Osteocyte (in vitro differentiated cells): Measurements from ENCODE around the gene PTPRN2. TPM values are rescaled to one million over a fixed set of nuclear protein-coding genes. Genes with fewer than 3 reads are reported as not detected.

Experiments
- DNase-seq: peaks from one replicate; pipeline ENCODE4 v3.0.0; 2021; ENCODE audit warnings: mixed read lengths; ENCODE audit not compliant: unreplicated experiment; ENCODE audit errors: extremely low spot score
- H3K27ac Mint-ChIP-seq: one replicate; pipeline ENCODE4 v1.8.0; 2021; ENCODE audit warnings: mild to moderate bottlenecking, mixed read lengths; ENCODE audit not compliant: unreplicated experiment
- H3K27me3 Mint-ChIP-seq: one replicate; pipeline ENCODE4 v1.8.0; 2021; ENCODE audit warnings: mixed read lengths; ENCODE audit not compliant: unreplicated experiment
- H3K36me3 Mint-ChIP-seq: one replicate; pipeline ENCODE4 v1.8.0; 2021; ENCODE audit warnings: mixed read lengths; ENCODE audit not compliant: unreplicated experiment
- H3K4me1 Mint-ChIP-seq: one replicate; pipeline ENCODE4 v1.8.0; 2021; ENCODE audit warnings: mixed read lengths; ENCODE audit not compliant: unreplicated experiment
- H3K4me3 Mint-ChIP-seq: one replicate; pipeline ENCODE4 v1.8.0; 2021; ENCODE audit warnings: mild to moderate bottlenecking, moderate library complexity, mixed read lengths; ENCODE audit not compliant: unreplicated experiment
- H3K9me3 Mint-ChIP-seq: one replicate; pipeline ENCODE4 v1.8.0; 2021; ENCODE audit warnings: mixed read lengths; ENCODE audit not compliant: unreplicated experiment
- CTCF ChIP-seq: fragments of 200-600 bp; sonication (generic); IDR thresholded peaks from 2 replicates; pipeline ENCODE4 v1.5.0; 2021; ENCODE audit warnings: antibody characterized with exemption, mild to moderate bottlenecking, moderate library complexity
- total RNA-seq: library from RNA; stranded (reverse); gene quantifications from 2 replicates; pipeline ENCODE4 v1.2.1, GENCODE V29; 2021

The PTPRN2 gene
- total RNA-seq, 1 donor from 2014 or later: 0.59 TPM

- no peaks in the 10 kb centered on the region for H3K4me1 Mint-ChIP-seq
- H3K9me3 Mint-ChIP-seq: no peaks in the 10 kb centered on the region
- DNase-seq: no peak
- no peak for TF ChIP-seq CTCF
- H3K27me3 Mint-ChIP-seq: no peaks in the 10 kb centered on the region
- no peaks in the 10 kb centered on the region for H3K36me3 Mint-ChIP-seq
- H3K4me3 Mint-ChIP-seq: no peak overlapping the region
- no peak overlapping the region for H3K27ac Mint-ChIP-seq
Measured at GRCh38 chr7:158595068-158595467, 7.4 kb upstream of the PTPRN2 start.

- H3K9me3 Mint-ChIP-seq: no peaks in the 10 kb centered on the region
Measured at GRCh38 chr7:158592541-158592940, 4.9 kb upstream of the PTPRN2 start.

GRCh38 chr7:158591944-158592343 lies 4.3 kb upstream of the PTPRN2 start:
- Mint-ChIP-seq H3K27ac (no peak overlapping the region), H3K4me1 (peaks cover 2% of the 10 kb centered on the region), H3K9me3 (no peaks in the 10 kb centered on the region), H3K4me3 (no peak overlapping the region), H3K27me3 (peaks cover 2% of the 10 kb centered on the region), H3K36me3 (no peaks in the 10 kb centered on the region)
- no peak for DNase-seq
- TF ChIP-seq CTCF: no peak

More at GRCh38 chr7:158592541-158592940, 4.9 kb upstream of the PTPRN2 start:
- H3K4me3 Mint-ChIP-seq: no peak overlapping the region
- TF ChIP-seq CTCF: no peak
- no peak overlapping the region for H3K27ac Mint-ChIP-seq
- DNase-seq: no peak
- peaks cover 2% of the 10 kb centered on the region for H3K27me3 Mint-ChIP-seq
- H3K36me3 Mint-ChIP-seq: no peaks in the 10 kb centered on the region
- peaks cover 2% of the 10 kb centered on the region for H3K4me1 Mint-ChIP-seq

- no peak for TF ChIP-seq CTCF
- Mint-ChIP-seq H3K4me1 (peaks cover 5% of the 10 kb centered on the region), H3K27ac (no peak overlapping the region), H3K36me3 (no peaks in the 10 kb centered on the region), H3K27me3 (peaks cover 9% of the 10 kb centered on the region), H3K9me3 (no peaks in the 10 kb centered on the region), H3K4me3 (no peak overlapping the region)
- no peak for DNase-seq
Measured at GRCh38 chr7:158590181-158590530, 2.5 kb upstream of the PTPRN2 start.

- Mint-ChIP-seq H3K4me3 (no peak overlapping the region), H3K4me1 (peaks cover 5% of the 10 kb centered on the region), H3K9me3 (no peaks in the 10 kb centered on the region), H3K36me3 (no peaks in the 10 kb centered on the region), H3K27me3 (peaks cover 9% of the 10 kb centered on the region), H3K27ac (no peak overlapping the region)
- no peak for TF ChIP-seq CTCF
- DNase-seq: no peak
Measured at GRCh38 chr7:158589653-158590052, 2.0 kb upstream of the PTPRN2 start.
